ACC112 (cell line): ENCODE measurements around the gene DOCK9.

ENCODE experiments used
- H2AFZ ChIP-seq: fragments of 200-600 bp; sonication (generic); one replicate; pipeline ENCODE4 v1.6.0; 2017; ENCODE audit warnings: antibody characterized with exemption, low read length; ENCODE audit not compliant: unreplicated experiment
- H3K27ac ChIP-seq: fragments of 200-600 bp; sonication (generic); 2 replicates; pipeline ENCODE4 v1.5.1; 2014; ENCODE audit warnings: low read depth, mild to moderate bottlenecking, antibody characterized with exemption, low read length, moderate library complexity
- H3K27me3 ChIP-seq: fragments of 200-600 bp; sonication (generic); 2 replicates; pipeline ENCODE4 v1.6.1; 2014; ENCODE audit warnings: mild to moderate bottlenecking, antibody characterized with exemption, low read length, moderate library complexity, mixed read lengths; ENCODE audit not compliant: insufficient read depth
- H3K36me3 ChIP-seq: fragments of 200-600 bp; sonication (generic); 2 replicates; pipeline ENCODE4 v1.6.1; 2016; ENCODE audit warnings: mild to moderate bottlenecking, antibody characterized with exemption, low read length, moderate library complexity, mixed read lengths; ENCODE audit not compliant: insufficient read depth
- H3K4me1 ChIP-seq: fragments of 200-600 bp; sonication (generic); one replicate; pipeline ENCODE4 v1.6.1; 2016; ENCODE audit warnings: low read length, mixed read lengths; ENCODE audit not compliant: insufficient read depth, unreplicated experiment, control insufficient read depth
- H3K4me3 ChIP-seq: fragments of 200-600 bp; sonication (generic); 2 replicates; pipeline ENCODE4 v1.5.1; 2014; ENCODE audit warnings: mild to moderate bottlenecking, low read depth, low read length
- H3K79me2 ChIP-seq: fragments of 200-600 bp; sonication (generic); one replicate; pipeline ENCODE4 v1.6.0; 2016; ENCODE audit warnings: low read length; ENCODE audit not compliant: control insufficient read depth, unreplicated experiment, insufficient read depth

DOCK9 gene

GRCh38 chr13:98775844-98776598, 201.8 kb downstream of the DOCK9 start:
- Histone ChIP-seq H3K27ac (no peak overlapping the region), H3K36me3 (no peaks in the 10 kb centered on the region), H2AFZ (no peak overlapping the region)

GRCh38 chr13:98775386-98775785, 202.5 kb downstream of the DOCK9 start:
- no peak overlapping the region for H2AFZ ChIP-seq
- H3K27ac ChIP-seq: no peak overlapping the region
- no peaks in the 10 kb centered on the region for H3K79me2 ChIP-seq
- no peak overlapping the region for H3K4me3 ChIP-seq
- H3K27me3 ChIP-seq: no peaks in the 10 kb centered on the region
- peaks cover 6% of the 10 kb centered on the region for H3K4me1 ChIP-seq
- no peaks in the 10 kb centered on the region for H3K36me3 ChIP-seq

More at GRCh38 chr13:98775844-98776598, 201.8 kb downstream of the DOCK9 start:
- Histone ChIP-seq H3K4me3 (no peak overlapping the region), H3K27me3 (no peaks in the 10 kb centered on the region), H3K4me1 (peaks cover 6% of the 10 kb centered on the region), H3K79me2 (no peaks in the 10 kb centered on the region)

GRCh38 chr13:98774776-98775175, 203.1 kb downstream of the DOCK9 start:
- peaks cover 6% of the 10 kb centered on the region for H3K4me1 ChIP-seq
- H3K79me2 ChIP-seq: no peaks in the 10 kb centered on the region
- H3K27me3 ChIP-seq: peaks cover 2% of the 10 kb centered on the region; the same call in 1 of the 2 replicates
- H3K4me3 ChIP-seq: no peak overlapping the region
- no peak overlapping the region for H3K27ac ChIP-seq
- no peak overlapping the region for H2AFZ ChIP-seq
- no peaks in the 10 kb centered on the region for H3K36me3 ChIP-seq

GRCh38 chr13:98773921-98774320, 203.9 kb downstream of the DOCK9 start:
- no peaks in the 10 kb centered on the region for H3K79me2 ChIP-seq
- no peak overlapping the region for H3K27ac ChIP-seq
- H3K36me3 ChIP-seq: no peaks in the 10 kb centered on the region
- peaks cover 6% of the 10 kb centered on the region for H3K4me1 ChIP-seq
- no peak overlapping the region for H3K4me3 ChIP-seq
- peaks cover 11% of the 10 kb centered on the region; the same call in 1 of the 2 replicates for H3K27me3 ChIP-seq
- no peak overlapping the region for H2AFZ ChIP-seq

- Histone ChIP-seq H3K4me3 (no peak overlapping the region), H3K79me2 (no peaks in the 10 kb centered on the region), H2AFZ (no peak overlapping the region), H3K27me3 (peaks cover 15% of the 10 kb centered on the region; the same call in 1 of the 2 replicates), H3K27ac (no peak overlapping the region), H3K4me1 (peaks cover 6% of the 10 kb centered on the region), H3K36me3 (no peaks in the 10 kb centered on the region)
Observed at GRCh38 chr13:98772794-98773452, 204.9 kb downstream of the DOCK9 start.

- Histone ChIP-seq H3K4me3 (no peak overlapping the region), H3K79me2 (no peaks in the 10 kb centered on the region), H3K36me3 (no peaks in the 10 kb centered on the region), H2AFZ (no peak overlapping the region), H3K27me3 (peaks cover 17% of the 10 kb centered on the region; the same call in 1 of the 2 replicates), H3K27ac (no peak overlapping the region), H3K4me1 (peaks cover 6% of the 10 kb centered on the region)
Observed at GRCh38 chr13:98771838-98772611, 205.8 kb downstream of the DOCK9 start.

GRCh38 chr13:98769736-98770135, 208.1 kb downstream of the DOCK9 start:
- Histone ChIP-seq H3K79me2 (no peaks in the 10 kb centered on the region), H2AFZ (no peak overlapping the region), H3K36me3 (no peaks in the 10 kb centered on the region), H3K27ac (no peak overlapping the region), H3K4me3 (no peak overlapping the region), H3K27me3 (peaks cover 17% of the 10 kb centered on the region; the same call in 1 of the 2 replicates), H3K4me1 (no peaks in the 10 kb centered on the region)

- H3K36me3 ChIP-seq: no peaks in the 10 kb centered on the region
- H3K79me2 ChIP-seq: no peaks in the 10 kb centered on the region
- peaks cover 17% of the 10 kb centered on the region; the same call in 1 of the 2 replicates for H3K27me3 ChIP-seq
- H3K4me1 ChIP-seq: no peaks in the 10 kb centered on the region
- no peak overlapping the region for H2AFZ ChIP-seq
- no peak overlapping the region for H3K27ac ChIP-seq
- no peak overlapping the region for H3K4me3 ChIP-seq
Observed at GRCh38 chr13:98768522-98768921, 209.3 kb downstream of the DOCK9 start.

- H3K79me2 ChIP-seq: no peaks in the 10 kb centered on the region
- H3K27ac ChIP-seq: no peak overlapping the region
- no peak overlapping the region for H3K4me3 ChIP-seq
- no peaks in the 10 kb centered on the region for H3K36me3 ChIP-seq
- peaks cover 17% of the 10 kb centered on the region; the same call in 1 of the 2 replicates for H3K27me3 ChIP-seq
- no peak overlapping the region for H2AFZ ChIP-seq
- peaks cover 6% of the 10 kb centered on the region for H3K4me1 ChIP-seq
Observed at GRCh38 chr13:98766697-98767096, 211.2 kb downstream of the DOCK9 start.

GRCh38 chr13:98765996-98766519, 211.8 kb downstream of the DOCK9 start:
- Histone ChIP-seq H3K27ac (no peak overlapping the region), H3K27me3 (peaks cover 17% of the 10 kb centered on the region; the same call in 1 of the 2 replicates), H3K4me3 (no peak overlapping the region), H3K4me1 (peaks cover 10% of the 10 kb centered on the region), H3K79me2 (no peaks in the 10 kb centered on the region), H2AFZ (no peak overlapping the region), H3K36me3 (no peaks in the 10 kb centered on the region)
